ENCODE results near the gene PTGFRN.

Gene PTGFRN

DNA sequence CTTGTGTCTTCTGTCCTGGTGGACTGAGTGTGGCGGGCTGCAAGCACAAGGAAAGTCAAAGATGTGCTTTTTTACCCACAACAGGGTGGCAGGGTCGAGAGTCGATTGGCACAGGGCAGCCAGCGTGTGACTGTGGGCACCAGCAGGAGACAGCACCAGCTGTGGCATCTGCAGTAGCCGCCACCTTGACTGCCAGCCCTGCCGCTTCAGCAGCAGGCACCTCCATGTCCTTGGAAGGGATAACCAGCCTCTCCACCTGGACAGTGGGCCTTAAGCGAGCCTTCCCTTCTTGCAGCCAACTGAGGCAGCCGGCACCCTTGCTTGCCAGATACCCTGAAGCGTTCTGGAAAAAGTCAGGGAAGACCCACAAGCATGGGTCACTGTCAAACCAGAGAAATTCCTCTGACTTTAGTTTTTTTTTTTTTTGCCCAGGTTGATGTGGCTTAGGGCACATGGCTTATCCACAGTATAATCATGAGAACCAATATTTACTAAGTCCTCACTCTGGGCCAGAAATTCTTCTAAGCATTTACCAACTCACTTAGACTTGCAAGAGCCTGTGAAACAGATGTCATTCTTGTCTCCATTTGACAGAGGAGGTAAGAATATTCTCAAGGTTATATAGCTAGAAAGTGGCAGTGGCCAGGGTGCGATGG lies 30.1 kb upstream of the PTGFRN start:
- Mint-ChIP-seq H3K9me3 (no peaks in the 10 kb centered on the region), H3K4me1 (peaks cover 19% of the 10 kb centered on the region), H3K27me3 (no peaks in the 10 kb centered on the region), H3K4me3 (no peak overlapping the region), H3K27ac (no peak overlapping the region)
- ATAC-seq, result peak; percentile 11
- DNase-seq, result no peak

DNA sequence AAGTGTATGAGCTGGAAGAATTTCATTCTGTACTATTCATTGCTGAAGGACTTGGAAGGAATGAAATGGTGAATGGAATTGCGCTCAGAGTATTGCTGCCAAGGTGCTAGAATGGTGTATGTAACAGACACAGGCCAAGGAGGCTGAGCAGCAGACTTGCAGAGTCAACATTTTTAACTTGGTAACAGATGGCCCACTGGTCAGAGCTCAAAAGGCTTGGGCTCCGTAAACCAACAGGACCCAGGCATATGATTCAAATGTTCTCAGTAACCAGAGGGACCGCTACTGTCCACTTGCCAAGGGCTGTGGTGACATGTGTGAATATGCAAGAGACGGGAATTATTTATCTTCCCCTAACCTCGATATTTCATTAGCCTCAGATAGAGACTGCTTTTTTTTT lies 28.8 kb upstream of the PTGFRN start:
- H3K4me1 Mint-ChIP-seq, result peaks cover 8% of the 10 kb centered on the region

DNA sequence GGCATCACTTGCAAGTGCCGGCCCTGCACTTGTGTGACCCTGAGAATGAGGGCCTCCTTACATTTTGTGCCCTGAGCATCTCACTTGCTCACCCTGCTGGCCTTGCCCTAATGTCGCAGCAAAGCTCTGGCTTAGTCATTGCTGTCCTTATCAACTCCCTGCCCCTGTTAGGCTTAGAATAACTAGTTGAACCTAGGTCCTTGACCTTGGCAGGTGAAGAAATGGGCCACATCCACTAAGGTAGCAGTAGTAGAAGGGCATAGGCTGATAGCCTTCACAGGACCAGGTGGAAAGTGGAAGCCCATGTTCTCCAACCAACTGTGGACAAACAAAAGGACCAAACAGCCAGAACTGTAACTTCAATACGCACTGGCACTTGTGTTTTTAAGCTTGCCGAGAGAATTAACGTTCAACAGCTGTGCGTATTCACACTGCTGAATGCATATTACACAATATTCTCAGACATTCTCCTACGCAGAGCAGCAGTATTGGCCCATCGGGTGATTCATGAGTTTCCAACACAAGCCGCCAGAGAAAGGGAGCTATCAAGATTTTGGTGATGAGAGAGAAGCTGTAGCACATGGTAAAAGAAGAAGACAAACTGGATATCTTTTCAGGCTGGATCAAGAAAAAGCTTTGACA lies 27.7 kb upstream of the PTGFRN start:
- no peaks in the 10 kb centered on the region for H3K9me3 Mint-ChIP-seq
- DNase-seq, result peak; percentile 16 to 59
- no peak overlapping the region for H3K4me3 Mint-ChIP-seq
- peaks cover 14% of the 10 kb centered on the region for H3K4me1 Mint-ChIP-seq
- ATAC-seq, result peak; percentile 84
- peak overlapping the region in 1 of 2 donors; percentile 86 for H3K27ac Mint-ChIP-seq
- H3K27me3 Mint-ChIP-seq, result no peaks in the 10 kb centered on the region

More for the DNA sequence above, 28.8 kb upstream of the PTGFRN start:
- ATAC-seq, result no peak
- no peak for DNase-seq
- H3K27me3 Mint-ChIP-seq, result no peaks in the 10 kb centered on the region
- no peak overlapping the region for H3K4me3 Mint-ChIP-seq
- no peaks in the 10 kb centered on the region for H3K9me3 Mint-ChIP-seq
- H3K27ac Mint-ChIP-seq, result no peak overlapping the region

GRCh38 chr1:116882866-116883265 lies 26.9 kb upstream of the PTGFRN start:
- Mint-ChIP-seq H3K4me1 (peaks cover 16% of the 10 kb centered on the region), H3K27ac (no peak overlapping the region), H3K27me3 (no peaks in the 10 kb centered on the region), H3K9me3 (no peaks in the 10 kb centered on the region), H3K4me3 (no peak overlapping the region)
- ATAC-seq (no peak), DNase-seq (no peak)

GRCh38 chr1:116886291-116886878 lies 23.3 kb upstream of the PTGFRN start:
- no peak overlapping the region for H3K27ac Mint-ChIP-seq
- H3K9me3 Mint-ChIP-seq, result no peaks in the 10 kb centered on the region
- DNase-seq, result no peak

DNA sequence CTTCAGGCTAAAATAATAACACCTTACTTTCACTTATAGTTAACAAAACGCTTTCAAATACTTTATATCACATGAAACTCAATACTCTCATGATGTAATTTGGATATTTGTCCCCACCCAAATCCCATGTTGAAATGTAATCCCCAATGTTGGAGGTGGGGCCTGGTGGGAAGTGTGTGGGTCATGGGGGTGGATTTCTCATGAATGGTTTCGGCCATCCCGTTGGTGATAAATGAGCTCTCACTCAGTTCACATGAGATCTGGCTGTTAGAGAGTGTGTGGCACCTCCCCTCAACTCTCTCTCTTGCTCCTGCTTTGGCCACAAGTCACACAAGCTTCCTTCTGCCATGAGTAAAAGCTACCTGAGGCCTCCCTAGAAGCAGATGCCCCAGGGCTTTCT lies 22.5 kb upstream of the PTGFRN start:
- H3K4me1 Mint-ChIP-seq, result peaks cover 11% of the 10 kb centered on the region
- no peaks in the 10 kb centered on the region for H3K9me3 Mint-ChIP-seq
- no peak overlapping the region for H3K4me3 Mint-ChIP-seq
- no peak for DNase-seq
- no peaks in the 10 kb centered on the region for H3K27me3 Mint-ChIP-seq
- no peak overlapping the region for H3K27ac Mint-ChIP-seq
- ATAC-seq, result no peak

More at GRCh38 chr1:116886291-116886878, 23.3 kb upstream of the PTGFRN start:
- Mint-ChIP-seq H3K27me3 (no peaks in the 10 kb centered on the region), H3K4me3 (no peak overlapping the region), H3K4me1 (peaks cover 16% of the 10 kb centered on the region)
- no peak for ATAC-seq

DNA sequence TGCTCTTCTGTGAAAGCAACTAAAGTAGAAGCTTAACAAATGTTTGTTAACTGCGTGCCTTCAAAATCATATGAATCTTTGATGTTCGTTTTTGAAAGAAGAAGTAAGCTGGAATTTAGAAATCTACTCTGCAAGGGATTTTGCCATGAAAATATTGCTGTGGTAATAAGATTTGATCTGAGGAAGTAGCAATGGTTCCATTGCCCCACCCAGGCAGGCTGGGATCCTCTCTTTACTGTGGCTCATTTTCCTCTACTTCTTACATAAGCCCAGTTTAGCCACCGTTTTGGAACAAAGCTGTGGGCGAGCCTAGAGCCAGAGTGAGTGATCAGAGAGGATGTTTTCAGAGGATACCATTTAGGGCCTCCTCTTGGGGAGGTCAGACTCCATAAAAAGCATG lies 20.3 kb upstream of the PTGFRN start:
- no peak overlapping the region for H3K27ac Mint-ChIP-seq
- H3K27me3 Mint-ChIP-seq, result no peaks in the 10 kb centered on the region
- no peak for ATAC-seq
- H3K4me1 Mint-ChIP-seq, result peaks cover 13% of the 10 kb centered on the region
- H3K9me3 Mint-ChIP-seq, result peaks cover 5 to 8% of the 10 kb centered on the region in 2 donors
- DNase-seq, result no peak
- no peak overlapping the region for H3K4me3 Mint-ChIP-seq

- H3K27me3 Mint-ChIP-seq, result no peaks in the 10 kb centered on the region
- DNase-seq (no peak), ATAC-seq (no peak)
- peaks cover 15 to 19% of the 10 kb centered on the region in 2 donors for H3K9me3 Mint-ChIP-seq
- no peak overlapping the region for H3K4me3 Mint-ChIP-seq
- peaks cover 12% of the 10 kb centered on the region for H3K4me1 Mint-ChIP-seq
- no peak overlapping the region for H3K27ac Mint-ChIP-seq
These were observed 18.2 kb upstream of the PTGFRN start for GRCh38 chr1:116891396-116892079.

GRCh38 chr1:116895073-116895472 lies 14.6 kb upstream of the PTGFRN start:
- no peak overlapping the region for H3K27ac Mint-ChIP-seq
- no peak overlapping the region for H3K4me3 Mint-ChIP-seq
- no peak for ATAC-seq
- peaks cover 5% of the 10 kb centered on the region for H3K4me1 Mint-ChIP-seq
- no peaks in the 10 kb centered on the region for H3K27me3 Mint-ChIP-seq
- DNase-seq, result no peak
- peaks cover 15 to 30% of the 10 kb centered on the region in 2 donors for H3K9me3 Mint-ChIP-seq

DNA sequence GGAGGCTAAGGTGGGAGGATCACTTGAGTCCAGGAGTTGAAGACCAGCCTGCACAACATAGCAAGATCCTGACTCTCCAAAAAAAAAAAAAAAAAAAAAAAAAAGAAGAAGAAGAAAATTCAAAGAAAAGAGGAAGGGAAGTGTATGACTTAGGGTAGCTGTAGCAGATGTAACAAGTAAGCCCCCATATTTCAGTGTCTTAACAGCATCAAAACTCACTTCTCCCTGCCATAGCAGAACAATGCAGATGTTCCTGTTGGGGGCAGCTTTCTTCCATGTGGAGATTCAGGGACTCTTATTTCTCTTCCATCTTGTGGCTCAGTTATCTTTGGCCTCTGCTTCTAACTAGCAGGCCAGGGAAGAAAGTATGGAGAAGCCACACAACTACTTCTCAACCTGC lies 10.2 kb upstream of the PTGFRN start:
- H3K4me3 Mint-ChIP-seq, result no peak overlapping the region
- no peak for ATAC-seq
- H3K27me3 Mint-ChIP-seq, result peaks cover 15% of the 10 kb centered on the region
- H3K4me1 Mint-ChIP-seq, result no peaks in the 10 kb centered on the region
- no peak for DNase-seq
- H3K9me3 Mint-ChIP-seq, result peaks cover 10 to 21% of the 10 kb centered on the region in 2 donors
- no peak overlapping the region for H3K27ac Mint-ChIP-seq

GRCh38 chr1:116900471-116901365 lies 9.0 kb upstream of the PTGFRN start:
- H3K4me1 Mint-ChIP-seq, result no peaks in the 10 kb centered on the region
- ATAC-seq, result no peak
- no peak overlapping the region for H3K27ac Mint-ChIP-seq
- no peak for DNase-seq
- peaks cover 0 to 11% of the 10 kb centered on the region in 2 donors for H3K9me3 Mint-ChIP-seq
- no peak overlapping the region for H3K4me3 Mint-ChIP-seq
- H3K27me3 Mint-ChIP-seq, result peaks cover 15% of the 10 kb centered on the region

DNA sequence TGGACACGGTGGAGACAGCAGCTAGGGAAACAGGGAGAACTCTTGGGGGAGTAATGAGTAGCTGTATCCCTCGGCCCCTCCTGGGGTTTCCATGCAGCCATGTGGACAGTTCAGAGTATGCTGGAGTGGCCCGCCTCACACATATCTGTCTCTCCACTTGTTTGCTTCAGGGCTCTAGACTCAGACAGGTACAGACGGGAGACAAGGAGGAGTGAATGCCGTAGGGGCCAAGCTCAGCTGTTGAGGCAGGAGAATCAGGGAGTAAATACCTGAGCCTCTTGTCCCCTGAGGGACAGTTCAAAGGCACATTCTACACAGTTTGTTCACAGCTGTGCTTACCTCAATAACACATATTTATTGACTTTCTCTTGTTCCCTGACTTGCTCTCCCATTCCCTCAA lies 7.7 kb upstream of the PTGFRN start:
- Mint-ChIP-seq H3K4me1 (no peaks in the 10 kb centered on the region), H3K9me3 (peaks cover 0 to 11% of the 10 kb centered on the region in 2 donors), H3K27me3 (peaks cover 15% of the 10 kb centered on the region), H3K27ac (no peak overlapping the region), H3K4me3 (no peak overlapping the region)
- no peak for DNase-seq
- ATAC-seq, result no peak

GRCh38 chr1:116902723-116903383 lies 6.9 kb upstream of the PTGFRN start:
- Mint-ChIP-seq H3K9me3 (peaks cover 0 to 11% of the 10 kb centered on the region in 2 donors), H3K4me1 (no peaks in the 10 kb centered on the region), H3K27me3 (peaks cover 15% of the 10 kb centered on the region), H3K4me3 (no peak overlapping the region), H3K27ac (no peak overlapping the region)
- ATAC-seq (no peak), DNase-seq (no peak)

GRCh38 chr1:116904791-116905320 lies 4.9 kb upstream of the PTGFRN start:
- peaks cover 0 to 1% of the 10 kb centered on the region in 2 donors for H3K9me3 Mint-ChIP-seq

More at GRCh38 chr1:116904791-116905320, 4.9 kb upstream of the PTGFRN start:
- H3K27me3 Mint-ChIP-seq, result peaks cover 22% of the 10 kb centered on the region
- no peak for DNase-seq
- H3K27ac Mint-ChIP-seq, result no peak overlapping the region
- peaks cover 9% of the 10 kb centered on the region for H3K4me1 Mint-ChIP-seq
- no peak for ATAC-seq
- H3K4me3 Mint-ChIP-seq, result no peak overlapping the region
